ENCODE data around the gene FAM13A. TPM values are rescaled to one million over a fixed set of nuclear protein-coding genes. Genes with fewer than 3 reads are reported as not detected.

Gene FAM13A
- total RNA-seq, 1 donor from 2014 or later = 40.3 TPM

- Histone ChIP-seq H3K4me1 (peaks cover 29% of the 10 kb centered on the region), H3K4me3 (no peak overlapping the region), H3F3A (ENCODE audit: low read depth) (peaks cover 19% of the 10 kb centered on the region), H4K20me1 (ENCODE audit: low read depth) (no peaks in the 10 kb centered on the region), H2AFZ (replicated peaks) (no peak overlapping the region), H3K9me3 (ENCODE audit: low read depth) (no peaks in the 10 kb centered on the region), H3K36me3 (no peaks in the 10 kb centered on the region), H3K27me3 (no peaks in the 10 kb centered on the region), H3K4me2 (no peak overlapping the region), H3K79me2 (ENCODE audit: low read depth) (no peaks in the 10 kb centered on the region), H3K9ac (no peak overlapping the region), H3K27ac (no peak overlapping the region)
- H3K36me3 Mint-ChIP-seq = no peaks in the 10 kb centered on the region
- no peak overlapping the region for H3K4me3 Mint-ChIP-seq
- H3K27me3 Mint-ChIP-seq (ENCODE audit: insufficient read depth, low read depth) = peaks cover 2% of the 10 kb centered on the region
- DNase-seq (ENCODE audit: low spot score) = no peak
- H3K4me1 Mint-ChIP-seq = peaks cover 26% of the 10 kb centered on the region
- no peak overlapping the region for H3K27ac Mint-ChIP-seq
- TF ChIP-seq EZH2 (IDR thresholded peaks at IDR 0.05) (no peak), EZH2phosphoT487 (IDR thresholded peaks at IDR 0.05) (no peak), CTCF (IDR thresholded peaks at IDR 0.05) (no peak)
- no peaks in the 10 kb centered on the region for H3K9me3 Mint-ChIP-seq
Measured at GRCh38 chr4:88761861-88762523, 295.0 kb downstream of the FAM13A start.

DNA sequence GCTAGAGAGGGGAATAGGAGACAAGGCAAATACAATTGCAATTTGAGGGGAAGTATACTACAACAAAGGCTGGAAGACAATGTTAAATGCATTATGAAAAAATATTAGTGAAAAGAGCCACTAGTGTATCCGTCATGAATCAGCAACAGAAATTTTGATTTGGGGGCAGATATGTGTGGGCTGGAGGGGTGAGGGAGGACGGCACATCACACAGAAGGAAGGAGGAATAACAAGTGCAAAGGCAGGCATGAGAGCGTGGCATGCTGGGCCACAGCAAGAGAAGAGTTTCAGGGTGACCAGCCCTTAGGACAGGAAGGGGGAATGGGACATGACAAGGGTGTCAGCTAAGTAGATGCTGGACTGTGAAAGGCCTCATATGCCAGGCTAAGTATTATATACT, 295.6 kb downstream of the FAM13A start:
- no peaks in the 10 kb centered on the region for H3K9me3 ChIP-seq (ENCODE audit: low read depth)
- H3K4me3 ChIP-seq = no peak overlapping the region
- DNase-seq (ENCODE audit: low spot score) = no peak
- H3K27me3 ChIP-seq = no peaks in the 10 kb centered on the region
- H3K4me2 ChIP-seq = no peak overlapping the region
- H3K36me3 ChIP-seq = no peaks in the 10 kb centered on the region
- H3K27ac ChIP-seq = no peak overlapping the region
- no peak overlapping the region for H2AFZ ChIP-seq (replicated peaks)
- Mint-ChIP-seq H3K27me3 (ENCODE audit: insufficient read depth, low read depth) (peaks cover 2% of the 10 kb centered on the region), H3K36me3 (no peaks in the 10 kb centered on the region), H3K4me3 (no peak overlapping the region), H3K9me3 (no peaks in the 10 kb centered on the region), H3K4me1 (peaks cover 26% of the 10 kb centered on the region), H3K27ac (no peak overlapping the region)
- H3K79me2 ChIP-seq (ENCODE audit: low read depth) = no peaks in the 10 kb centered on the region
- H3K4me1 ChIP-seq = peaks cover 29% of the 10 kb centered on the region
- TF ChIP-seq EZH2 (IDR thresholded peaks at IDR 0.05) = no peak
- no peak for TF ChIP-seq EZH2phosphoT487 (IDR thresholded peaks at IDR 0.05)
- no peak for TF ChIP-seq CTCF (IDR thresholded peaks at IDR 0.05)
- peaks cover 19% of the 10 kb centered on the region for H3F3A ChIP-seq (ENCODE audit: low read depth)
- H3K9ac ChIP-seq = no peak overlapping the region
- no peaks in the 10 kb centered on the region for H4K20me1 ChIP-seq (ENCODE audit: low read depth)

GRCh38 chr4:88759895-88760290, 297.1 kb downstream of the FAM13A start:
- DNase-seq (ENCODE audit: low spot score) = no peak
- Histone ChIP-seq H3K27me3 (no peaks in the 10 kb centered on the region), H3K4me1 (peaks cover 29% of the 10 kb centered on the region), H2AFZ (replicated peaks) (no peak overlapping the region), H3K4me3 (no peak overlapping the region), H3K27ac (no peak overlapping the region), H3K79me2 (ENCODE audit: low read depth) (no peaks in the 10 kb centered on the region), H3F3A (ENCODE audit: low read depth) (peaks cover 19% of the 10 kb centered on the region), H3K36me3 (no peaks in the 10 kb centered on the region), H4K20me1 (ENCODE audit: low read depth) (no peaks in the 10 kb centered on the region), H3K9me3 (ENCODE audit: low read depth) (no peaks in the 10 kb centered on the region), H3K4me2 (peak overlapping the region; percentile 65), H3K9ac (no peak overlapping the region)
- peaks cover 2% of the 10 kb centered on the region for H3K27me3 Mint-ChIP-seq (ENCODE audit: insufficient read depth, low read depth)
- no peaks in the 10 kb centered on the region for H3K36me3 Mint-ChIP-seq
- no peaks in the 10 kb centered on the region for H3K9me3 Mint-ChIP-seq
- no peak overlapping the region for H3K27ac Mint-ChIP-seq
- peaks cover 26% of the 10 kb centered on the region for H3K4me1 Mint-ChIP-seq
- H3K4me3 Mint-ChIP-seq = no peak overlapping the region
- TF ChIP-seq EZH2phosphoT487 (IDR thresholded peaks at IDR 0.05) (no peak), EZH2 (IDR thresholded peaks at IDR 0.05) (no peak), CTCF (IDR thresholded peaks at IDR 0.05) (no peak)

Data from neural progenitor cell (in vitro differentiated cells).